Gastroesophageal sphincter (tissue), 4 donors: ENCODE measurements around the gene NEK10. TPM values are rescaled to one million over a fixed set of nuclear protein-coding genes. Genes with fewer than 3 reads are reported as not detected.

Source experiments
- ATAC-seq: fragments of 150-250 bp; one replicate; pipeline ENCODE4 v1.9.1; 2016; ENCODE audit warnings: mild to moderate bottlenecking, moderate library complexity
- H3K27ac ChIP-seq, 4 donors: fragments of 200-600 bp; sonication (generic) in 3 of 4; 1 replicate in 3 of 4; 2 replicates in 1 of 4; pipeline ENCODE4 v1.5.1; 2016 to 2019
- H3K27me3 ChIP-seq: fragments of 200-600 bp; sonication (generic); one replicate; pipeline ENCODE4 v1.5.1; 2019
- H3K36me3 ChIP-seq, 2 donors: fragments of 200-600 bp; sonication (generic); one replicate each; pipeline ENCODE4 v1.5.1; 2019; ENCODE audit warnings: control low read depth in 1 of 2
- H3K4me1 ChIP-seq, 3 donors: fragments of 200-600 bp; sonication (generic); 1 replicate in 2 of 3; 2 replicates in 1 of 3; pipeline ENCODE4 v1.5.1; 2016 to 2019; ENCODE audit warnings: control low read depth in 2 of 3
- H3K4me3 ChIP-seq, 2 donors: fragments of 200-600 bp; sonication (generic); one replicate each; pipeline ENCODE4 v1.5.1; 2019; ENCODE audit warnings: mild to moderate bottlenecking in 1 of 2, moderate library complexity in 1 of 2
- H3K9me3 ChIP-seq, 3 donors: fragments of 200-600 bp; sonication (generic); one replicate each; pipeline ENCODE4 v1.5.1; 2017 to 2019; ENCODE audit warnings: control low read depth in 2 of 3
- CTCF ChIP-seq, 4 experiments: fragments of 200-600 bp in 2 of 4; fragments of 450-650 bp in 2 of 4; sonication (generic) in 1 of 4; IDR thresholded peaks; one replicate each; pipeline ENCODE4 v1.5.1; 2017 to 2019; ENCODE audit warnings: antibody characterized with exemption in 4 of 4, mild to moderate bottlenecking in 2 of 4, moderate library complexity in 2 of 4
- EP300 ChIP-seq: sonication (generic); formaldehyde crosslinking; IDR thresholded peaks from one replicate; pipeline ENCODE4 v1.6.1; 2017; ENCODE audit warnings: antibody characterized with exemption, mild to moderate bottlenecking
- POLR2A ChIP-seq, 2 donors: fragments of 450-650 bp; IDR thresholded peaks; one replicate each; pipeline ENCODE4 v1.6.1; 2017; ENCODE audit warnings: antibody characterized with exemption in 2 of 2, mild to moderate bottlenecking in 2 of 2, moderate library complexity in 1 of 2
- POLR2AphosphoS5 ChIP-seq: sonication (generic); formaldehyde crosslinking; IDR thresholded peaks from one replicate; pipeline ENCODE4 v1.6.1; 2017; ENCODE audit warnings: antibody characterized with exemption
- WGBS, 2 donors: methylation state at CpG; one replicate each; pipeline ENCODE4 v1.1.5; 2018; ENCODE audit warnings: low coverage in 1 of 2; 5-methylcytosine and 5-hydroxymethylcytosine counted together
- total RNA-seq, 4 donors: library from RNA; depleted of rRNA; stranded (reverse); fragments of >200 nt; gene quantifications; one replicate each; pipeline ENCODE4 v1.1.0, GENCODE V29; 2016

NEK10 gene
- total RNA-seq, 4 donors from 2014 or later, result 0.62 to 2.7 (median 1.5) TPM

GRCh38 chr3:27079427-27080257, 289.5 kb downstream of the NEK10 start:
- Histone ChIP-seq H3K4me1 (peaks cover 0 to 4% (median 0%) of the 10 kb centered on the region in 3 donors), H3K4me3 (no peak overlapping the region), H3K36me3 (no peaks in the 10 kb centered on the region), H3K27ac (no peak overlapping the region), H3K9me3 (no peaks in the 10 kb centered on the region), H3K27me3 (no peaks in the 10 kb centered on the region)
- no peak for ATAC-seq
- 36 to 73% methylated on average over 2 to 4 of the region's 5 CpGs for WGBS, 2 donors
- TF ChIP-seq CTCF (IDR thresholded peaks at IDR 0.05) (no peak), EP300 (no peak), POLR2AphosphoS5 (no peak), POLR2A (IDR thresholded peaks at IDR 0.05) (no peak)

GRCh38 chr3:27078246-27078913, 290.8 kb downstream of the NEK10 start:
- ATAC-seq, result no peak
- no peak overlapping the region for H3K4me3 ChIP-seq
- no peaks in the 10 kb centered on the region for H3K9me3 ChIP-seq
- H3K27ac ChIP-seq, result no peak overlapping the region
- no peaks in the 10 kb centered on the region for H3K27me3 ChIP-seq
- TF ChIP-seq EP300 (no peak), POLR2AphosphoS5 (no peak), POLR2A (IDR thresholded peaks at IDR 0.05) (no peak), CTCF (IDR thresholded peaks at IDR 0.05) (no peak)
- no peaks in the 10 kb centered on the region for H3K36me3 ChIP-seq
- WGBS, 2 donors, result 56 to 71% methylated on average over 5 of the region's 5 CpGs
- peaks cover 0 to 4% (median 0%) of the 10 kb centered on the region in 3 donors for H3K4me1 ChIP-seq

DNA sequence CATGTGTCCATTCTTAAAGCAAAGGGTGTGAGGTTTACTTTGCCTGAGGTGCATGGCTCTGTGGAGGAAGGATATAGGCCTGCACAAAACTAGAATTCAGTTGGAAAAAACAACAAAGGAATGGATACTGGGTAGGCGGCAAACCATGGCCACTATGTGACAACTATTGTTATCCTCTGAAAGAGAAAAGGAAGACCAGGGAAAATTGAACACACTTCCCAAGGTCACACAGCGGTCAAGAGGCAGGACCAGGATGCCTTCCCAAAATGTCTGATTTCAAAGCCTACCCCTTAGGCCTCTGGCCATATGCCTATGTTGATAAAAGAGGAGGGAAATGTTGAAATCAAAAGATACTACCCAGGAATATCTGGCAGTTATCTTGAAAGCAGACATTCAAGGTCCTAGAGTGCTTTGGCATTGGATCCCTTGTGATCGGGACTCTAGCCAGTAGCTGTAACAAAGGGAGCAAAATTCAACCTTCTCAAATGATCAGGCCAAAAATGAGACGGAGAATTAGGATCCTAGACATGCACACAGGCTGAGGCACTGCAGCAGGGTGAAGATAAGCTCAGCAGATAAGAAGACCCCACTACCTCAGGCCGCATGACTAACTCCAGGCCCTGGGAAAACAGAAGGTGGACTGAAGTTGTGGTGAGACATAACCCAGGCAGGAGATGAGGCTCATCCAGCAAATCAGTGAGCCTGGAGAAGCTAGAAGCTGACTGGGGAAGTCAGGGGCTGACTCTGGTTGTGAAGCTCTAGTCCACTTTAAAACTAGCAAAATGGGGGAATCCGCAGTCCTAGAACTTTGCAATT, 292.2 kb downstream of the NEK10 start:
- no peak overlapping the region for H3K4me3 ChIP-seq
- 62 to 92% methylated on average over 6 of the region's 6 CpGs for WGBS, 2 donors
- ATAC-seq, result no peak

GRCh38 chr3:27074914-27075313, 294.3 kb downstream of the NEK10 start:
- ATAC-seq, result no peak
- no peak overlapping the region for H3K27ac ChIP-seq
- peaks cover 0 to 4% (median 0%) of the 10 kb centered on the region in 3 donors for H3K4me1 ChIP-seq
- H3K9me3 ChIP-seq, result no peaks in the 10 kb centered on the region
- H3K27me3 ChIP-seq, result no peaks in the 10 kb centered on the region
- no peak overlapping the region for H3K4me3 ChIP-seq
- TF ChIP-seq CTCF (IDR thresholded peaks at IDR 0.05) (no peak), EP300 (no peak), POLR2AphosphoS5 (no peak), POLR2A (IDR thresholded peaks at IDR 0.05) (no peak)
- WGBS, 2 donors, result 74 to 75% methylated on average over 3 of the region's 3 CpGs
- no peaks in the 10 kb centered on the region for H3K36me3 ChIP-seq

More for the DNA sequence above, 292.2 kb downstream of the NEK10 start:
- H3K27ac ChIP-seq, result no peak overlapping the region
- TF ChIP-seq CTCF (IDR thresholded peaks at IDR 0.05) (no peak), POLR2AphosphoS5 (no peak), EP300 (no peak), POLR2A (IDR thresholded peaks at IDR 0.05) (no peak)
- H3K27me3 ChIP-seq, result no peaks in the 10 kb centered on the region
- no peaks in the 10 kb centered on the region for H3K36me3 ChIP-seq
- no peaks in the 10 kb centered on the region for H3K9me3 ChIP-seq
- H3K4me1 ChIP-seq, result peaks cover 0 to 4% (median 0%) of the 10 kb centered on the region in 3 donors
